HG02970 (cell line): ENCODE results near the gene PRRC2B.
"Not testable (repeated sequence)": the region's sequence is repeated elsewhere in the genome, so short reads cannot be mapped to it uniquely, and the experiment has no call there.

Source experiments
- ATAC-seq: cut with Tn5 transposase; IDR thresholded peaks from one replicate; pipeline ENCODE4 v1.9.1; 2021; ENCODE audit warnings: mild to moderate bottlenecking, moderate library complexity, moderate number of reproducible peaks; ENCODE audit not compliant: unreplicated experiment, low FRiP score

PRRC2B gene

GRCh38 chr9:131503626-131504465, 110.0 kb downstream of the PRRC2B start:
- no peak for ATAC-seq

- no peak for ATAC-seq
These were observed 111.1 kb downstream of the PRRC2B start for GRCh38 chr9:131505012-131505411.

GRCh38 chr9:131511416-131511815, 117.5 kb downstream of the PRRC2B start:
- ATAC-seq, result no peak

- ATAC-seq, result no peak
These were observed 118.0 kb downstream of the PRRC2B start for GRCh38 chr9:131511880-131512279.

GRCh38 chr9:131513177-131513576, 119.3 kb downstream of the PRRC2B start:
- ATAC-seq, result no peak

DNA sequence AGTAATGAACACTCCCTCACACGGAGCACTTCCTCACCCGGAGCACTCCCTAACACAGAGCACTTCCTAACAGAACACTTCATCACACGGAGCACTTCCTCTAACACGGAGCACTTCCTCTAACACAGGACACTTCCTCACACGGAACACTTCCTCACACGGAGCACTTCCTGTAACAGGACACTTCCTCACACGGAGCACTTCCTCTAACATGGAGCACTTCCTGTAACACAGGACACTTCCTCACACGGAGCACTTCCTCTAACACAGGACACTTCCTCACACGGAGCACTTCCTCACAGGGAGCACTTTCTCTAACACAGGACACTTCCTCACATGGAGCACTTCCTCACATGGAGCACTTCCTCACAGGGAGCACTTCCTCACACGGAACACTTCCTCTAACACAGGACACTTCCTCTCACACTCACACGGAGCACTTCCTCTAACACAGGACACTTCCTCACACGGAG, 121.7 kb downstream of the PRRC2B start:
- ATAC-seq, result not testable (repeated sequence)

DNA sequence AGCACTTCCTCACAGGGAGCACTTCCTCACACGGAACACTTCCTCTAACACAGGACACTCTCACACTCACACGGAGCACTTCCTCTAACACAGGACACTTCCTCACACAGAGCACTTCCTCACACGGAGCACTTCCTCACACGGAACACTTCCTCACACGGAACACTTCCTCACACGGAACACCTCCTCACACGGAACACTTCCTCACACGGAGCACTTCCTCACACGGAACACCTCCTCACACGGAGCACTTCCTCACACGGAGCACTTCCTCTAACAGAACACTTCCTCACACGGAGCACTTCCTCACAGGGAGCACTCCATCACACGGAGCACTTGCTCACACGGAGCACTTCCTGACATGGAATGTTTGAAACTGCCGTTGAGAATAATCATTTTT, 122.2 kb downstream of the PRRC2B start:
- no peak for ATAC-seq

- ATAC-seq, result no peak
These were observed 123.0 kb downstream of the PRRC2B start for GRCh38 chr9:131516930-131517329.

GRCh38 chr9:131517761-131518190, 123.9 kb downstream of the PRRC2B start:
- ATAC-seq, result no peak

DNA sequence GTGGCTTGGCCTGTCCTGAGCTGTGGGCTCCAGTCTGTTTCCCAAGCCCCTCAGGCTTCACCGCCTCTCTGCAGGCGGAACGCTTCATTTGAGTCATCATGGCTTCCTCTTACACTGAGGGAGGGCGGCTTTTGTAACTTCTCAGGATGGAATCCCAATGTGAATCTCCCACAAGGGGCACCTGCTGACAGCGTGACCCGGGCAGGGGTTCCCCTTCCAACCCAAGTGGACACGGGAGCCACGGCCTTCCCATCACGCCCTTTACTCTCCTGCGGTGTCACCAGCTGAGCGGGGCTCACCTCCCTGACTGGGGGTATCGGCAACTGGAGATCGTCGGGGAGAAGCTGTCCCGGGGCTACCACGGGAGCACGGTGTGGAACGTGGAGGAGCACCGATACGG, 124.7 kb downstream of the PRRC2B start:
- no peak for ATAC-seq

GRCh38 chr9:131520503-131520902, 126.6 kb downstream of the PRRC2B start:
- ATAC-seq, result no peak

DNA sequence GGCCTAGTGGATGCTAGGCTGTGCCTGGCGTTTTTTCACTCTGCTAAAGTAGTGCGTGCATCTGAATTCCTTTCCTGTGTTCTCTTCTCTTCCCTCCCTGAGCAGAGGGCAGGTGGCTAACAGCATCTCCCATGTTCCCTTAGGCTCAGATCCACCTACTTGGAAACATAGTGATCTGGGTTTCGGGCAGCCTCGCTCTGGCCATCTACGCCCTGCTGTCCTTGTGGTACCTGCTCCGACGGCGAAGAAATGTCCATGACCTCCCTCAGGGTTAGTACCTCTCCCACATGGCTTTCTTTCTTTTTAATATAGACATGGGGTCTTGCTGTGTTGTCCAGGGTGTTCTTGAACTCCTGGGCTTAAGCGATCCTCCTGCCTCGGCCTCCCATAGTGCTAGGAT, 127.3 kb downstream of the PRRC2B start:
- ATAC-seq, result no peak

- no peak for ATAC-seq
These were observed 127.9 kb downstream of the PRRC2B start for GRCh38 chr9:131521822-131522221.

- ATAC-seq, result no peak
These were observed 128.6 kb downstream of the PRRC2B start for GRCh38 chr9:131522257-131523085.

DNA sequence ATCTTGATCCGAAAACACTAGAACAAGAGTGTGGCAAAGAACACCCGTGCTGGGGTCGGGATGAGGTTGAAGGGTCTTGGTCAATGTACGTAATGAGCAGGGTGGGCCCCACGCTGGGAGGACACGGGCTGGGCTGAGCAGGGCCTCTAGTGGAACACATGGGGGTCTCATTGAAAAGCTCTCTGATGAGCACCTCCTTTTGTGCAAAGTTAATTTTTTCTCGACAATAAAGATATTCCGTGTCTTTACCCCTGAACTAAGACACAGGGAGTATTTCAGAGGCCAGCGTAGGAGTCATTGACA, 129.2 kb downstream of the PRRC2B start:
- no peak for ATAC-seq

DNA sequence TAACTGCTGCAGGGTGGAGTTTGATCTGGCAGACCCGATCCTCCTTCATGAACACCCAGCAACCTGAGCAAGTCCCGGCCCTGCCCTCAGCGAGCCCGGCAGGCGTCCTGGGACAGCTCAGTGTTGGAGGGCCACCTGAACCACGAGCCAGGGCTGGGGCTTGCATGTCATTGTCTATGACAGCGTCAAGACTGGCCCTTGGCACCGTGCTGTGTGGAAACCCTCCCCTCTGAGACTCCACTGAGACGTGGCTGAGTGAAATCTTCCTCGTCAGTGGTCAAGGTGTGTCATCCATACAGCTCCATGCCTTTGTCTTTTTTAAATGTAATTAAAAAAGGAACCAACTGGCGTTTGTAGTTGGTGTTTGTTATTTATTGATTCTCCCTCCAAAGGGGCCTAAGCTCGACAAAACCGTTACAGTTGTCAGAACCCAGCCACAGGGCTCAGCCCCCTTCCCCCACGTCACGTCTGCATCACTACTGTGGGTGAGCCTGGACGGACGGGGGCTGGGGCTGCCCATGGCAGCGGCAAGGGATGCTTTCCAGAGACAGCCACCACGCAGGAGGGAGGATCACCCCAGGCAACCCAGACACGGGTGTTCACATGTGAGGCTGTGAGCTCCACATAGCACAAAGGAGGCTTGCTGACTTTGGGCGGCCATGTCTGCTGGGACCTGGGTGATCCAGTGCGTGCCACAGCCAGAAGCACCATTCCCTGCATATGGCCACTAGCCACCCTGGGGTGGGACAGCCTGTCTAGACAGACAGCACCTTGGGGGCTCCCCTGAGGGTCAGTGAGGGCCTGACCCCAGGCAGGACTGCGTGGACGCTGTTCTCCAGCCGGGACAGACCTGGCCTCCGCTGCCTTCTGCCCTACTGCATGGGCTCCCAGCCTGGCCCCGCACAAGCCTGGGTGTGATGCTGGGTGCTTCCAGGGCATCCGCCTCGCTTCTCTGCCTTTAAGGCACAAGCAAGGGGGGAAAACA, 129.9 kb downstream of the PRRC2B start:
- ATAC-seq, result no peak

GRCh38 chr9:131524665-131525315, 130.9 kb downstream of the PRRC2B start:
- ATAC-seq, result no peak

DNA sequence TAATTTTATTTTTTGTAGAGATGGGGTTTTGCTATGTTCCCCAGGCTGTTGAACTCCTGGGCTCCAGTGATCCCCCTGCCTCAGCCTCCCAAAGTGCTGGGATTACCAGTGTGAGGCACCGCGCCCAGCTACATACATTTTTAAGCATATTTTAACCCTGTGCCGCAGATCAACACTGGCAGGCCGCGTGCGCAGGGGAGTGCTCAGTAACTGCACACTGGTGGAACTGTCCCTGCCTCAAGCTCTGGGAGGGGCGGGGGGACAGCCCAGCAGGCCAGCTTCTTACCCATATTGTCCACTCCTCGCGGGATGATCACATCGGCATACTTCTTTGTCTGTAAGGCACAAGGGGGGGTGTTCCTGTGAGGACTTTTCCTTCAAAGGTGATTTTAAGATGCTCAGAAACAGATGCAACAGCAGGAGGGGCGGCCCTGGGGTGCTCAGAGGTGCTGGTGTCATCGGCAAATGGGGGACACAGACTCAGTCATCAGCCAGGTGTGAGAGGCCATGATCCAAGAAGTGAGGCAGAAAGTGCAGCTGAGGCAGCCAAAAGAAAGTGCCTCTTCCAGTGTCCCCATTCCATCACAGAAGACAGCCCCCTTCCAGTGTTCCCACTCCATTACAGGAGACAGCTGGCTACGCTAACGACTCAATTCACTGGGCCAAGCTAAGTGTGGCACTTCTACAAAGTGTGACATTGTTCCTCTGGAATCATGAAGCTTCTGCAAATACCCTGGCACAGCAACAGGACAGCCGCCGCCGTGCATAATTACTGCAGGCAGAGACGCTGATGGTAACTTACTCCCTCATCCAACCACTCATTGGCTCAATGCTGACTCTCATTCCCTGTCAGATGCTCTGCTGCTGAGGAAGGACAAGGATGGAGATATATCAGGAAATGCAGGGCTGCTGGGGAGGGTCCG, 132.0 kb downstream of the PRRC2B start:
- ATAC-seq, result no peak

DNA sequence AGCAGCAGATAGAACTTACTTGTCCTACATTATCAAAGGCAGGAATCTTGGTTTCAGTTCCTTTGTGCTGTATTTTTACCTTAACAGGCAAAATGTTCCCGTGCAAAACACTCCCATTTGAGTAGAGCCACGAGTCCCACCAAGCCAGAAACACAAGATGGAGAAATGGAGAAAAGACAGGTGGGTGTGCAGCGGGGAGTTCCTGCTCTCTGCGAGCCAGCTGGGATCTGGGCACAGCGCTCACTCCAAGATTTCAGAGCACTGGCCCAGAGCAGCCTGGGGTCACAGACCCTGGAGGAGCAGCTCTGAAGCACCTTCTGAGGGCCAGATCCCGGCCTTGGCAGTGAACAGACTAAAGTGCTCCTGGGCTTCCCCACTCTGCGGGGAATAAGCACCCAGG, 134.3 kb downstream of the PRRC2B start:
- no peak for ATAC-seq
